Measurements from ENCODE around the gene NR3C1. TPM values are rescaled to one million over a fixed set of nuclear protein-coding genes. Genes with fewer than 3 reads are reported as not detected.
"Not testable (repeated sequence)": the region's sequence is repeated elsewhere in the genome, so short reads cannot be mapped to it uniquely, and the experiment has no call there.

Gene NR3C1
- total RNA-seq, 1 donor from 2014 or later: 76.7 TPM

- Histone ChIP-seq H3K27ac (ENCODE audit: low read depth, low read length) (no peak overlapping the region), H3K36me3 (ENCODE audit: control insufficient read depth in 3 of 3, insufficient read depth in 3 of 3, low read length in 3 of 3) (no peaks in the 10 kb centered on the region), H3K27me3 (ENCODE audit: control insufficient read depth in 3 of 3, insufficient read depth in 3 of 3, low read length in 3 of 3) (no peaks in the 10 kb centered on the region), H3K4me3 (ENCODE audit: low read length in 3 of 3) (no peak overlapping the region), H3K9me3 (ENCODE audit: control insufficient read depth in 3 of 3, low read length in 3 of 3) (no peaks in the 10 kb centered on the region), H3K4me1 (ENCODE audit: control insufficient read depth in 3 of 3, insufficient read depth in 3 of 3, low read length in 3 of 3) (peaks cover 8 to 12% (median 9%) of the 10 kb centered on the region in 3 donors), H3K9ac (ENCODE audit: low read depth in 1 of 3, low read length in 3 of 3) (no peak overlapping the region)
Measured at GRCh38 chr5:143328589-143329220, 74.8 kb downstream of the NR3C1 start.

- not testable (repeated sequence) for H3K4me3 ChIP-seq (ENCODE audit: low read length in 3 of 3); H3K36me3 ChIP-seq (ENCODE audit: control insufficient read depth in 3 of 3, insufficient read depth in 3 of 3, low read length in 3 of 3); H3K9me3 ChIP-seq (ENCODE audit: control insufficient read depth in 3 of 3, low read length in 3 of 3); H3K9ac ChIP-seq (ENCODE audit: low read depth in 1 of 3, low read length in 3 of 3); H3K27me3 ChIP-seq (ENCODE audit: control insufficient read depth in 3 of 3, insufficient read depth in 3 of 3, low read length in 3 of 3); H3K27ac ChIP-seq (ENCODE audit: low read depth, low read length)
- peaks cover 12 to 18% (median 12%) of the 10 kb centered on the region in 3 donors for H3K4me1 ChIP-seq (ENCODE audit: control insufficient read depth in 3 of 3, insufficient read depth in 3 of 3, low read length in 3 of 3)
Measured at GRCh38 chr5:143325086-143325485, 78.4 kb downstream of the NR3C1 start.

- H3K9ac ChIP-seq (ENCODE audit: low read depth in 1 of 3, low read length in 3 of 3); H3K9me3 ChIP-seq (ENCODE audit: control insufficient read depth in 3 of 3, low read length in 3 of 3); H3K27ac ChIP-seq (ENCODE audit: low read depth, low read length); H3K4me3 ChIP-seq (ENCODE audit: low read length in 3 of 3); H3K27me3 ChIP-seq (ENCODE audit: control insufficient read depth in 3 of 3, insufficient read depth in 3 of 3, low read length in 3 of 3); H3K36me3 ChIP-seq (ENCODE audit: control insufficient read depth in 3 of 3, insufficient read depth in 3 of 3, low read length in 3 of 3): not testable (repeated sequence)
- H3K4me1 ChIP-seq (ENCODE audit: control insufficient read depth in 3 of 3, insufficient read depth in 3 of 3, low read length in 3 of 3): peaks cover 9 to 30% (median 18%) of the 10 kb centered on the region in 3 donors
Measured at GRCh38 chr5:143322931-143323630, 80.4 kb downstream of the NR3C1 start.

- Histone ChIP-seq H3K9me3 (ENCODE audit: control insufficient read depth in 3 of 3, low read length in 3 of 3) (no peaks in the 10 kb centered on the region), H3K27ac (ENCODE audit: low read depth, low read length) (no peak overlapping the region), H3K4me1 (ENCODE audit: control insufficient read depth in 3 of 3, insufficient read depth in 3 of 3, low read length in 3 of 3) (peaks cover 13 to 31% (median 18%) of the 10 kb centered on the region in 3 donors), H3K9ac (ENCODE audit: low read depth in 1 of 3, low read length in 3 of 3) (no peak overlapping the region), H3K4me3 (ENCODE audit: low read length in 3 of 3) (no peak overlapping the region), H3K27me3 (ENCODE audit: control insufficient read depth in 3 of 3, insufficient read depth in 3 of 3, low read length in 3 of 3) (no peaks in the 10 kb centered on the region), H3K36me3 (ENCODE audit: control insufficient read depth in 3 of 3, insufficient read depth in 3 of 3, low read length in 3 of 3) (peaks cover 0 to 1% (median 0%) of the 10 kb centered on the region in 3 donors)
Measured at GRCh38 chr5:143322176-143322575, 81.3 kb downstream of the NR3C1 start.

GRCh38 chr5:143319437-143320227 is 83.9 kb downstream of the NR3C1 start:
- no peaks in the 10 kb centered on the region for H3K9me3 ChIP-seq (ENCODE audit: control insufficient read depth in 3 of 3, low read length in 3 of 3)
- no peak overlapping the region for H3K4me3 ChIP-seq (ENCODE audit: low read length in 3 of 3)
- H3K27me3 ChIP-seq (ENCODE audit: control insufficient read depth in 3 of 3, insufficient read depth in 3 of 3, low read length in 3 of 3): no peaks in the 10 kb centered on the region
- H3K4me1 ChIP-seq (ENCODE audit: control insufficient read depth in 3 of 3, insufficient read depth in 3 of 3, low read length in 3 of 3): peaks cover 26 to 44% (median 34%) of the 10 kb centered on the region in 3 donors
- H3K9ac ChIP-seq (ENCODE audit: low read depth in 1 of 3, low read length in 3 of 3): no peak overlapping the region
- peaks cover 0 to 1% (median 0%) of the 10 kb centered on the region in 3 donors for H3K36me3 ChIP-seq (ENCODE audit: control insufficient read depth in 3 of 3, insufficient read depth in 3 of 3, low read length in 3 of 3)
- no peak overlapping the region for H3K27ac ChIP-seq (ENCODE audit: low read depth, low read length)

GRCh38 chr5:143318833-143319232 is 84.7 kb downstream of the NR3C1 start:
- H3K27me3 ChIP-seq (ENCODE audit: control insufficient read depth in 3 of 3, insufficient read depth in 3 of 3, low read length in 3 of 3): no peaks in the 10 kb centered on the region
- no peak overlapping the region for H3K9ac ChIP-seq (ENCODE audit: low read depth in 1 of 3, low read length in 3 of 3)
- H3K36me3 ChIP-seq (ENCODE audit: control insufficient read depth in 3 of 3, insufficient read depth in 3 of 3, low read length in 3 of 3): peaks cover 0 to 1% (median 0%) of the 10 kb centered on the region in 3 donors
- H3K9me3 ChIP-seq (ENCODE audit: control insufficient read depth in 3 of 3, low read length in 3 of 3): no peaks in the 10 kb centered on the region
- H3K27ac ChIP-seq (ENCODE audit: low read depth, low read length): no peak overlapping the region
- peaks cover 29 to 45% (median 34%) of the 10 kb centered on the region in 3 donors for H3K4me1 ChIP-seq (ENCODE audit: control insufficient read depth in 3 of 3, insufficient read depth in 3 of 3, low read length in 3 of 3)
- no peak overlapping the region for H3K4me3 ChIP-seq (ENCODE audit: low read length in 3 of 3)

- no peaks in the 10 kb centered on the region for H3K27me3 ChIP-seq (ENCODE audit: control insufficient read depth in 3 of 3, insufficient read depth in 3 of 3, low read length in 3 of 3)
- H3K4me1 ChIP-seq (ENCODE audit: control insufficient read depth in 3 of 3, insufficient read depth in 3 of 3, low read length in 3 of 3): peaks cover 32 to 45% (median 39%) of the 10 kb centered on the region in 3 donors
- H3K9me3 ChIP-seq (ENCODE audit: control insufficient read depth in 3 of 3, low read length in 3 of 3): no peaks in the 10 kb centered on the region
- no peak overlapping the region for H3K4me3 ChIP-seq (ENCODE audit: low read length in 3 of 3)
- no peak overlapping the region for H3K27ac ChIP-seq (ENCODE audit: low read depth, low read length)
- H3K36me3 ChIP-seq (ENCODE audit: control insufficient read depth in 3 of 3, insufficient read depth in 3 of 3, low read length in 3 of 3): peaks cover 0 to 1% (median 0%) of the 10 kb centered on the region in 3 donors
- no peak overlapping the region for H3K9ac ChIP-seq (ENCODE audit: low read depth in 1 of 3, low read length in 3 of 3)
Measured at GRCh38 chr5:143318270-143318669, 85.2 kb downstream of the NR3C1 start.

GRCh38 chr5:143316844-143317631 is 86.4 kb downstream of the NR3C1 start:
- no peak overlapping the region for H3K4me3 ChIP-seq (ENCODE audit: low read length in 3 of 3)
- no peak overlapping the region for H3K9ac ChIP-seq (ENCODE audit: low read depth in 1 of 3, low read length in 3 of 3)
- H3K4me1 ChIP-seq (ENCODE audit: control insufficient read depth in 3 of 3, insufficient read depth in 3 of 3, low read length in 3 of 3): peaks cover 32 to 39% (median 36%) of the 10 kb centered on the region in 3 donors
- peaks cover 0 to 8% (median 8%) of the 10 kb centered on the region in 3 donors for H3K36me3 ChIP-seq (ENCODE audit: control insufficient read depth in 3 of 3, insufficient read depth in 3 of 3, low read length in 3 of 3)
- no peaks in the 10 kb centered on the region for H3K27me3 ChIP-seq (ENCODE audit: control insufficient read depth in 3 of 3, insufficient read depth in 3 of 3, low read length in 3 of 3)
- H3K9me3 ChIP-seq (ENCODE audit: control insufficient read depth in 3 of 3, low read length in 3 of 3): no peaks in the 10 kb centered on the region
- H3K27ac ChIP-seq (ENCODE audit: low read depth, low read length): peak overlapping the region; percentile 79

GRCh38 chr5:143316337-143316736 is 87.1 kb downstream of the NR3C1 start:
- Histone ChIP-seq H3K9me3 (ENCODE audit: control insufficient read depth in 3 of 3, low read length in 3 of 3) (no peaks in the 10 kb centered on the region), H3K4me3 (ENCODE audit: low read length in 3 of 3) (no peak overlapping the region), H3K27me3 (ENCODE audit: control insufficient read depth in 3 of 3, insufficient read depth in 3 of 3, low read length in 3 of 3) (no peaks in the 10 kb centered on the region), H3K4me1 (ENCODE audit: control insufficient read depth in 3 of 3, insufficient read depth in 3 of 3, low read length in 3 of 3) (peaks cover 34 to 41% (median 39%) of the 10 kb centered on the region in 3 donors), H3K9ac (ENCODE audit: low read depth in 1 of 3, low read length in 3 of 3) (no peak overlapping the region), H3K36me3 (ENCODE audit: control insufficient read depth in 3 of 3, insufficient read depth in 3 of 3, low read length in 3 of 3) (peaks cover 0 to 14% (median 9%) of the 10 kb centered on the region in 3 donors), H3K27ac (ENCODE audit: low read depth, low read length) (peak overlapping the region; percentile 79)

All from skeletal muscle tissue (tissue), 4 donors.